ENCODE results near the gene LRBA.

DNA sequence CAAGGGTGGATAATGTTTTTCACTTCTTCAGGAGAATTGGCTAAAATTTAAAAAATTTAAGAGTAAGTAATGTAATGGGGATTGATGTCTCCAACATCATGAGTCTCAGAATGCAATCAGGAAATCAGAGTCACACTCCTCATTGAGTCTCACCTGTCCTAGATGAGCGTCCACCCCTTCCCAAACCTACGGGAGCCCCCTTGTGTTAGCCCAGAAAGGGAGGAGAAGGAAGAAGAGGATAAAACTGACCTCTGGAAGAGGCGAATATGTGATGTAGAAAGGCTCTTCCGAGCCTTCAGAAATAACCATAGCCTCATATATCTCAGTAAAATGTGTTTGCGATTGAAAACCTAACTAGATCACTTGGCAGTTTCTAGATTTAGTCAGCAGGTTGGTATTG is 779.8 kb downstream of the LRBA start:
- TF ChIP-seq, protein P1, sequence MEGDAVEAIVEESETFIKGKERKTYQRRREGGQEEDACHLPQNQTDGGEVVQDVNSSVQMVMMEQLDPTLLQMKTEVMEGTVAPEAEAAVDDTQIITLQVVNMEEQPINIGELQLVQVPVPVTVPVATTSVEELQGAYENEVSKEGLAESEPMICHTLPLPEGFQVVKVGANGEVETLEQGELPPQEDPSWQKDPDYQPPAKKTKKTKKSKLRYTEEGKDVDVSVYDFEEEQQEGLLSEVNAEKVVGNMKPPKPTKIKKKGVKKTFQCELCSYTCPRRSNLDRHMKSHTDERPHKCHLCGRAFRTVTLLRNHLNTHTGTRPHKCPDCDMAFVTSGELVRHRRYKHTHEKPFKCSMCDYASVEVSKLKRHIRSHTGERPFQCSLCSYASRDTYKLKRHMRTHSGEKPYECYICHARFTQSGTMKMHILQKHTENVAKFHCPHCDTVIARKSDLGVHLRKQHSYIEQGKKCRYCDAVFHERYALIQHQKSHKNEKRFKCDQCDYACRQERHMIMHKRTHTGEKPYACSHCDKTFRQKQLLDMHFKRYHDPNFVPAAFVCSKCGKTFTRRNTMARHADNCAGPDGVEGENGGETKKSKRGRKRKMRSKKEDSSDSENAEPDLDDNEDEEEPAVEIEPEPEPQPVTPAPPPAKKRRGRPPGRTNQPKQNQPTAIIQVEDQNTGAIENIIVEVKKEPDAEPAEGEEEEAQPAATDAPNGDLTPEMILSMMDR (conservative IDR thresholded peaks at IDR 0.05; ENCODE audit: low read depth, low read length): no peak
- TF ChIP-seq RAD21 (IDR thresholded peaks at IDR 0.05; ENCODE audit: low read length) (no peak), POLR2A (IDR thresholded peaks at IDR 0.05; ENCODE audit: low read depth, low read length) (no peak)
